Gastroesophageal sphincter (tissue), 3 donors: ENCODE measurements around the gene KRTAP29-1.

Experiments used
- CTCF ChIP-seq, 4 experiments: fragments of 200-600 bp in 2 of 4; fragments of 450-650 bp in 2 of 4; sonication (generic) in 1 of 4; IDR thresholded peaks; one replicate each; pipeline ENCODE4 v1.5.1; 2017 to 2019; ENCODE audit warnings: antibody characterized with exemption in 4 of 4, mild to moderate bottlenecking in 2 of 4, moderate library complexity in 2 of 4
- POLR2A ChIP-seq, 2 donors: fragments of 450-650 bp; IDR thresholded peaks; one replicate each; pipeline ENCODE4 v1.6.1; 2017; ENCODE audit warnings: antibody characterized with exemption in 2 of 2, mild to moderate bottlenecking in 2 of 2, moderate library complexity in 1 of 2
- POLR2AphosphoS5 ChIP-seq: sonication (generic); formaldehyde crosslinking; IDR thresholded peaks from one replicate; pipeline ENCODE4 v1.6.1; 2017; ENCODE audit warnings: antibody characterized with exemption

- TF ChIP-seq CTCF (IDR thresholded peaks at IDR 0.05) (no peak), POLR2AphosphoS5 (no peak), POLR2A (IDR thresholded peaks at IDR 0.05) (no peak)
Observed at GRCh38 chr17:41308251-41308917, 5.7 kb upstream of the KRTAP29-1 start.
